Type B pancreatic cell (in vitro differentiated cells): ENCODE measurements around the gene RGS7BP. TPM values are rescaled to one million over a fixed set of nuclear protein-coding genes. Genes with fewer than 3 reads are reported as not detected.
A peak's percentile ranks its signal among the peaks of the same experiment; 100 is the strongest.

Experiments
- DNase-seq: peaks from one replicate; pipeline ENCODE4 v3.0.0; 2021; ENCODE audit warnings: mixed read lengths; ENCODE audit not compliant: unreplicated experiment; ENCODE audit errors: extremely low spot score
- H3K27ac Mint-ChIP-seq: 2 replicates; pipeline ENCODE4 v1.8.0; 2021; ENCODE audit warnings: mild to moderate bottlenecking, mixed read lengths
- H3K27me3 Mint-ChIP-seq: 2 replicates; pipeline ENCODE4 v1.8.0; 2021; ENCODE audit warnings: mixed read lengths
- H3K36me3 Mint-ChIP-seq: 2 replicates; pipeline ENCODE4 v1.8.0; 2021; ENCODE audit warnings: mixed read lengths
- H3K4me1 Mint-ChIP-seq: one replicate; pipeline ENCODE4 v1.8.0; 2021; ENCODE audit warnings: mixed read lengths; ENCODE audit not compliant: unreplicated experiment
- H3K4me3 Mint-ChIP-seq: 2 replicates; pipeline ENCODE4 v1.8.0; 2021; ENCODE audit warnings: mild to moderate bottlenecking, mixed read lengths
- H3K9me3 Mint-ChIP-seq: 2 replicates; pipeline ENCODE4 v1.8.0; 2021; ENCODE audit warnings: mixed read lengths
- long read RNA-seq: library from polyadenylated mRNA; unstranded; transcript quantifications from one replicate; pipeline ENCODE4 v2.0.0, GENCODE V29; 2020
- total RNA-seq: library from RNA; stranded (reverse); gene quantifications from 2 replicates; pipeline ENCODE4 v1.2.1, GENCODE V29; 2021; ENCODE audit warnings: low replicate concordance
- TF ChIP-seq, protein P1 (sequence below): fragments of 200-600 bp; sonication (generic); conservative IDR thresholded peaks from 2 replicates; pipeline ENCODE4 v1.5.0; 2021; ENCODE audit warnings: antibody characterized with exemption, mild to moderate bottlenecking

Gene RGS7BP
- total RNA-seq = 1.5 and 2.0 TPM in 2 replicates
- long read RNA-seq, full-length matches to known transcripts = 2 of 2 reads
- long read RNA-seq, partial matches to known transcripts = 0 of 2 reads
- long read RNA-seq, other reads (novel, unspliced or antisense) = 0 of 2 reads

DNA sequence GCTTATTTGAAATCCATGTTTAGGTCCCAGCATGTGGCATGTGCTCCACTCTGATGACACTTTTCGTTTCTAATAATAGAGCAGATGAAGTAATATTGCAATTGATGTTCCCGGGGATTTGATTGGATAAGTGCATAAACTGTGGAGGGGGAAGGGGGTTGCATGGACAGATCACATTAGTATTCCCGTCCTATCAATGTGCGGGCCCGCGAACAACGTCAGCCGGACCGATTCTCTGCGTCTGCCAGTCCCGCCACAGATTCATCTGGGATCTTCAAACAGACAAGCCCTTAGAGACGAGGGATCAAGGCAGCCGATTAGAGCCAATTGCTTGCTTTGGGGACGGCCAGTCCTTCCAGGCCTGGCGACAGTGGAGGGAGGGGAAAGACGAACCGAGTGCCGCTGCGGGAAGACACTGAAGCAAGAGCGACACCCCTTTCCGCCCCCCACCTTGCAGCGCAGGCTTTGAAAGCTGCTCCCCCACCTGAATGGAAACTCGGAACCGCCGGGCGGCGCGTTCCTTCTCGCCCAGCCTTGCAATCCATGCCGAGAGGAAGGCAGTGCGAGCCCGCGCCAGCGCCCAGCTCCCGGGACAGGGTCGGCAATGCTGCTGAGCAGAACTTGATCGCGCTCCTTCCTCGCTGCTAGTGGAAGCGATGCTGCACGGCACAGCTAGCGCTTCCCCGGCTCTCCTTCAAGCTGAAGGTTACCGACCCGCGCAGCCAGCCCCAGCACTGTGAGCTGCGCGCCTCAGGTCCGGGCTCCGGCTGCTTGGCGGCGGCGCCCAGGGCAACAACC lies at the start of gene RGS7BP:
Gene RGS7BP (plus strand): TSS at position 247 of the 798 bp plus-strand sequence. CDS start 610 bp downstream, outside the sequence.
- H3K9me3 Mint-ChIP-seq = no peaks in the 10 kb centered on the region
- peaks cover 6% of the 10 kb centered on the region for H3K4me1 Mint-ChIP-seq
- H3K27ac Mint-ChIP-seq = peak within 1 kb of the TSS; percentile 2
- peak within 1 kb of the TSS; percentile 90 for H3K4me3 Mint-ChIP-seq
- TF ChIP-seq, protein P1, sequence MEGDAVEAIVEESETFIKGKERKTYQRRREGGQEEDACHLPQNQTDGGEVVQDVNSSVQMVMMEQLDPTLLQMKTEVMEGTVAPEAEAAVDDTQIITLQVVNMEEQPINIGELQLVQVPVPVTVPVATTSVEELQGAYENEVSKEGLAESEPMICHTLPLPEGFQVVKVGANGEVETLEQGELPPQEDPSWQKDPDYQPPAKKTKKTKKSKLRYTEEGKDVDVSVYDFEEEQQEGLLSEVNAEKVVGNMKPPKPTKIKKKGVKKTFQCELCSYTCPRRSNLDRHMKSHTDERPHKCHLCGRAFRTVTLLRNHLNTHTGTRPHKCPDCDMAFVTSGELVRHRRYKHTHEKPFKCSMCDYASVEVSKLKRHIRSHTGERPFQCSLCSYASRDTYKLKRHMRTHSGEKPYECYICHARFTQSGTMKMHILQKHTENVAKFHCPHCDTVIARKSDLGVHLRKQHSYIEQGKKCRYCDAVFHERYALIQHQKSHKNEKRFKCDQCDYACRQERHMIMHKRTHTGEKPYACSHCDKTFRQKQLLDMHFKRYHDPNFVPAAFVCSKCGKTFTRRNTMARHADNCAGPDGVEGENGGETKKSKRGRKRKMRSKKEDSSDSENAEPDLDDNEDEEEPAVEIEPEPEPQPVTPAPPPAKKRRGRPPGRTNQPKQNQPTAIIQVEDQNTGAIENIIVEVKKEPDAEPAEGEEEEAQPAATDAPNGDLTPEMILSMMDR = no peak
- H3K27me3 Mint-ChIP-seq = peaks cover 81% of the 10 kb centered on the region
- H3K36me3 Mint-ChIP-seq = no peaks in the 10 kb centered on the region
- DNase-seq = peak; percentile 76

DNA sequence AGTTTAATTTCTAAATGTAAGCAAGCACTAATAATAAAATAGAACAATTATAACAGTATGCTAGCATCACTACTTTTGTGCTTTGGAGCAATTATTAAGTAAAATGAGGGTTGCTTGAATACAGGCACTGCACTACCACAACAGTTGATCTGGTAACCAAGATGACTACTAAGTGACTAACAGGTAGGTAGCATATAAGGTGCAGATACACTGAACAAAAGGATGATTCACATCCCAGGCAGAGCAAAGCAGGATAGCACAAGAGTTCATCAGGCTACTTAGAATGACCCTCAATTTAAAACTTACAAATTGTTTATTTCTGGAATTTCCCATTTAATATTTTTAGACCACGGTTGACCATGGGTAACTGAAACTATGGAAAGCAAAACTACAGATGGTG lies 48.0 kb upstream of the RGS7BP start:
- DNase-seq = no peak

DNA sequence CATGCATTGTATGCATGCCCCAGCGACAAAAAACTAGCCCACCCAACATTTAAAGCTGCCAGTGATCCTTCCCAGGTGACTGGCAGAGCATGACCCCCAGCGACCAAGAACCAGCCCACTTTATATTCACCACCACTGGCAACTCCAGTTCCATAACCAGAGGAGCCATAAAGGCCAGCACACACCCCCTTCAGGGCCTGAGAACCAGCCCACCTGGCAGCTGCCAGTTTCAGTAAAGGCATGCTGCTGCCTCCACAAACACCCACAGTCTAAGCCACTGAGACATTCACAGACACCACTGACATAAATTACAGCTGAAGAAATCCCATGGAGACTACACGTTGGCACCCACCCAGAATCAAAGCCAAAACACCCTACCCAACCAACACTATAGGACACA lies 46.9 kb upstream of the RGS7BP start:
- Mint-ChIP-seq H3K9me3 (no peaks in the 10 kb centered on the region), H3K36me3 (no peaks in the 10 kb centered on the region), H3K27me3 (no peaks in the 10 kb centered on the region), H3K4me3 (no peak overlapping the region), H3K4me1 (no peaks in the 10 kb centered on the region), H3K27ac (no peak overlapping the region)
- TF ChIP-seq, protein P1 = no peak
- DNase-seq = no peak

More for the DNA sequence above, 48.0 kb upstream of the RGS7BP start:
- TF ChIP-seq, protein P1 = no peak
- Mint-ChIP-seq H3K27me3 (no peaks in the 10 kb centered on the region), H3K4me1 (no peaks in the 10 kb centered on the region), H3K27ac (no peak overlapping the region), H3K36me3 (no peaks in the 10 kb centered on the region), H3K4me3 (no peak overlapping the region), H3K9me3 (no peaks in the 10 kb centered on the region)

DNA sequence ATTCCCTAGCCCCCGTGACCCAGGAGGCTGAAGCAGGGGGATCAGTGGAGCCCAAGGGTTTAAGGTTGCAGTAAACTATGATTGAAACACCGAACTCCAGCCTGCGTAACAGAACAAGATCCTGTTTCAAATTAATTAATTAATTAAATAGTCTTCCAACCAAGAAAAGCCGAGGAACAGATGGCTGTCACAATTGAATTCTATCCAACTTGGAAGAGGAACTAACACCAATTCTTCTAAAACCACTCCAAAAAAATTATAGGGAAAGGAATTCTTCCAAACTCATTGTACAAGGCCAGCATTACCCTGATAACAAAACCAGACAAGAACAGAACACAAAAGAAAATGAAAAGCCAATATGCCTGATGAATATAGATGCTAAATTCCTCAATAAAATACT lies 43.4 kb upstream of the RGS7BP start:
- no peaks in the 10 kb centered on the region for H3K4me1 Mint-ChIP-seq
- no peaks in the 10 kb centered on the region for H3K27me3 Mint-ChIP-seq
- H3K4me3 Mint-ChIP-seq = no peak overlapping the region
- H3K36me3 Mint-ChIP-seq = no peaks in the 10 kb centered on the region
- H3K27ac Mint-ChIP-seq = no peak overlapping the region
- TF ChIP-seq, protein P1 = no peak
- no peak for DNase-seq
- H3K9me3 Mint-ChIP-seq = no peaks in the 10 kb centered on the region

DNA sequence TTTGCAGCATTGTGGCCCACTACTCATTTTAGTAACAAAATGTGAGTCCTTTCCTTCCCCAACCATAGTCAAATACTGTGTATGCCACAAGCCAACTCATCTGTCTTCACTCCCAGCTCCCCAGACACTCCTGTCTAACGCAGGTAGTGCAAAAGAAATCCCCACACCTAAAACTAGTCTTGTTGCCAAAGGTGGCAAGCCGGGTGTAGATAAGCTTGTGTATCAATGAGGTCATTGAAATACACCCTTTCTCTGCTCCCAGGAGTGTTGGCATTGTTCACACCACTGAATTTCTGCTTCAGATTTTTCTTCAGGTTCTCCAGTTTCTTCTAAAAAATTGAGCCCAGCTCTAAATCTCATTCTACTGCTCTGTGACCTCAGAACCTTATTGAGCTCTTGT lies 19.7 kb upstream of the RGS7BP start:
- Mint-ChIP-seq H3K9me3 (peaks cover 6% of the 10 kb centered on the region), H3K4me3 (no peak overlapping the region), H3K4me1 (no peaks in the 10 kb centered on the region), H3K27ac (no peak overlapping the region), H3K27me3 (no peaks in the 10 kb centered on the region), H3K36me3 (no peaks in the 10 kb centered on the region)
- TF ChIP-seq, protein P1 = no peak
- no peak for DNase-seq
